Right lobe of liver (tissue), 6 donors: ENCODE results near the gene CLEC18A. TPM values are rescaled to one million over a fixed set of nuclear protein-coding genes. Genes with fewer than 3 reads are reported as not detected.

Experiments
- ATAC-seq, 4 donors: fragments of 200-7000 bp; cut with Tn5 transposase; one replicate each; pipeline ENCODE4 v1.9.1; 2020; ENCODE audit warnings: mild to moderate bottlenecking in 4 of 4, moderate library complexity in 4 of 4
- DNase-seq, 3 donors: peaks; one replicate each; pipeline ENCODE4 v3.0.0-alpha.2; 2020
- H3K27ac ChIP-seq, 3 donors: fragments of 200-600 bp; one replicate each; pipeline ENCODE4 v1.8.0; 2022
- H3K27me3 ChIP-seq, 2 donors: fragments of 200-600 bp; one replicate each; pipeline ENCODE4 v1.8.0; 2022
- H3K36me3 ChIP-seq, 4 donors: fragments of 200-600 bp; sonication (generic) in 1 of 4; one replicate each; pipeline versions ENCODE4 v1.5.1 to v1.8.0; 2017 to 2022; ENCODE audit warnings: control low read depth in 1 of 4
- H3K4me1 ChIP-seq, 4 donors: fragments of 200-600 bp; sonication (generic) in 1 of 4; one replicate each; pipeline versions ENCODE4 v1.5.1 to v1.8.0; 2017 to 2022; ENCODE audit warnings: control low read depth in 1 of 4
- H3K4me3 ChIP-seq, 3 donors: fragments of 200-600 bp; one replicate each; pipeline ENCODE4 v1.8.0; 2022
- H3K9me3 ChIP-seq, 4 donors: fragments of 200-600 bp; sonication (generic) in 1 of 4; one replicate each; pipeline versions ENCODE4 v1.5.1 to v1.8.0; 2017 to 2022; ENCODE audit warnings: control low read depth in 1 of 4
- POLR2A ChIP-seq: fragments of 450-650 bp; IDR thresholded peaks from one replicate; pipeline ENCODE4 v1.6.1; 2017; ENCODE audit warnings: antibody characterized with exemption, mild to moderate bottlenecking
- WGBS: methylation state at CpG from one replicate; pipeline ENCODE4 v1.1.6; 2018; ENCODE audit warnings: low coverage, low lambda C conversion rate; ENCODE audit not compliant: insufficient coverage; ENCODE audit errors: missing lambda C conversion rate; 5-methylcytosine and 5-hydroxymethylcytosine counted together
- intact Hi-C, 2 donors: fragments of 100-400 bp; cut with DNase I; formaldehyde crosslinking; loops; one replicate each; pipeline versions ENCODE4 v1.11.2 to v1.14.1; 2022
- total RNA-seq, 6 experiments: library from RNA; depleted of rRNA in 2 of 6; stranded (reverse); fragments of >200 nt in 2 of 6; fragmentation: NEBNext Ultra II Directional in 3 of 6; extraction: Animal tissue kit (Norgen Biotek cat#: 25700) in 3 of 6; gene quantifications; one replicate each; pipeline versions ENCODE4 v1.1.0 to v1.2.4, GENCODE V29; 2016 to 2023
- TF ChIP-seq, protein P1 (sequence below), 4 donors: fragments of 200-600 bp in 3 of 4; fragments of 450-650 bp in 1 of 4; IDR thresholded peaks; one replicate each; pipeline versions ENCODE4 v1.5.1 to v1.8.0; 2016 to 2022; ENCODE audit warnings: antibody characterized with exemption in 4 of 4, mild to moderate bottlenecking in 2 of 4
- donor health status: DM: no; HTN: yes; CAD: no.
- donor health status: DM: no; HTN: no; CAD: no.
- donor health status: DM: no; HTN: no; CAD: no.
- donor health status: DM: no; HTN: yes; CAD: no.
- donor health status: DM: no; HTN: yes; CAD: no.

Gene CLEC18A
- total RNA-seq, 6 experiments from 2014 or later, result 0.11 to 1.1 (median 0.79) TPM; not detected in 2

DNA sequence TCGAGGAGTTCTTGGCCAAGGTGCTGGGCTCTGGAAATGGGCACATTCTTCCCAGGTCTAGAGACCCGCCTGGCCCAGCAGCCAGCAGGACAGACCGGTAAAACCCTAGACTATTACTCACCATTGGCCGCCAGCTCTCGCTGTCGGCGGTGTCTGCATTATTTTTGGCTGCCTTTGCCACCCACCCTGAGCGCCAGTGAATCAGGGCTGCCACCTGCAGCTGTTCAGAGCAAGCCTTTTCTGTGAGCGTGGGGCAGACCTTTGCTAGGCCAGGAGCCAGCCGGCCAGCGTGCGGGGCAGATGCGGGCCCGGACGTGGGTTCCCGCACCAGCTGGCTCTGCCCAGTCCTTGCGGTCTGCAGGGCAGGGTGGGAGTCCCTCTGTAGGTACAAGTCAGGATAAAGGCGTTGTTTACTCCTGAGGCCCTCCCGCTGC, 15.8 kb upstream of the CLEC18A start:
- Histone ChIP-seq H3K4me3 (no peak overlapping the region), H3K9me3 (no peaks in the 10 kb centered on the region), H3K27ac (no peak overlapping the region), H3K27me3 (no peaks in the 10 kb centered on the region), H3K4me1 (no peaks in the 10 kb centered on the region), H3K36me3 (peaks cover 0 to 72% (median 8%) of the 10 kb centered on the region in 4 donors)
- WGBS, result 100% methylated on average over 2 of the region's 19 CpGs
- intact Hi-C loops, result no loop called here
- ATAC-seq, result no peak
- DNase-seq, result no peak
- TF ChIP-seq, protein P1, sequence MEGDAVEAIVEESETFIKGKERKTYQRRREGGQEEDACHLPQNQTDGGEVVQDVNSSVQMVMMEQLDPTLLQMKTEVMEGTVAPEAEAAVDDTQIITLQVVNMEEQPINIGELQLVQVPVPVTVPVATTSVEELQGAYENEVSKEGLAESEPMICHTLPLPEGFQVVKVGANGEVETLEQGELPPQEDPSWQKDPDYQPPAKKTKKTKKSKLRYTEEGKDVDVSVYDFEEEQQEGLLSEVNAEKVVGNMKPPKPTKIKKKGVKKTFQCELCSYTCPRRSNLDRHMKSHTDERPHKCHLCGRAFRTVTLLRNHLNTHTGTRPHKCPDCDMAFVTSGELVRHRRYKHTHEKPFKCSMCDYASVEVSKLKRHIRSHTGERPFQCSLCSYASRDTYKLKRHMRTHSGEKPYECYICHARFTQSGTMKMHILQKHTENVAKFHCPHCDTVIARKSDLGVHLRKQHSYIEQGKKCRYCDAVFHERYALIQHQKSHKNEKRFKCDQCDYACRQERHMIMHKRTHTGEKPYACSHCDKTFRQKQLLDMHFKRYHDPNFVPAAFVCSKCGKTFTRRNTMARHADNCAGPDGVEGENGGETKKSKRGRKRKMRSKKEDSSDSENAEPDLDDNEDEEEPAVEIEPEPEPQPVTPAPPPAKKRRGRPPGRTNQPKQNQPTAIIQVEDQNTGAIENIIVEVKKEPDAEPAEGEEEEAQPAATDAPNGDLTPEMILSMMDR (IDR thresholded peaks at IDR 0.05), result no peak
- no peak for TF ChIP-seq POLR2A

DNA sequence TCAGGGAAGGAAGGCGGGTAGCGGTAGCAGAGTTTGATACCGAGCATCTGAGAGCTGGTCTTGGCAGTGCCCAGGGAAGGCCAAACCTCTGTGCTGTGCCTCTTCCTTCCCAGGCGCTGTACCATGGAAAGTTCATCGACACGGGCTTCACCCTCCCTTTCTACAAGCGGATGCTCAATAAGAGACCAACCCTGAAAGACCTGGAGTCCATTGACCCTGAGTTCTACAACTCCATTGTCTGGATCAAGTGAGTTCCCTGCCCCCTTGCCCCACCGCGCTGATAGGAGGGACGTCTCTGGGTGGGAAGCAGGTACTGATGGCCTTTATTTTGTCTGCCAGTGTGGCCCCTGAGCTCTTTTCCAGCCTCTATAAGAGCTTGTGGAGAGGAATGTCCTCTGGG, 15.4 kb upstream of the CLEC18A start:
- no peak for DNase-seq
- H3K4me3 ChIP-seq, result no peak overlapping the region
- peaks cover 0 to 3% (median 1%) of the 10 kb centered on the region in 4 donors for H3K4me1 ChIP-seq
- WGBS, result 77% methylated on average over 8 of the region's 10 CpGs
- no peaks in the 10 kb centered on the region for H3K9me3 ChIP-seq
- intact Hi-C loops, result no loop called here
- no peak overlapping the region for H3K27ac ChIP-seq
- no peaks in the 10 kb centered on the region for H3K27me3 ChIP-seq
- TF ChIP-seq POLR2A, result no peak
- TF ChIP-seq, protein P1 (IDR thresholded peaks at IDR 0.05), result no peak
- no peak for ATAC-seq
- H3K36me3 ChIP-seq, result peaks cover 0 to 71% (median 8%) of the 10 kb centered on the region in 4 donors

DNA sequence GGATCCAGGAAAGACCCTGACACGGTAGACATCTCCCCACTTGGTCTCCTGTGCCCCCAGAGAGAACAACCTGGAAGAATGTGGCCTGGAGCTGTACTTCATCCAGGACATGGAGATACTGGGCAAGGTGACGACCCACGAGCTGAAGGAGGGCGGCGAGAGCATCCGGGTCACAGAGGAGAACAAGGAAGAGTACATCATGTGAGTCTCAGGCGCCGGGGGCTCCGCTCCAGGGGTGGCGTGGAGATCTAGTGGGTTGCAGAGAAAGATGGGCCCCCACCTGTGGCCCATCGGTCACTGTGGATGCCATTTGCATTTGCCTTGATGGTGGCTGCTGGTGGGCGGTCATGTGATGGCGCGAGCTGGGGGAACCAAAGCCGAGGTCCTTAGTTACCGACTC, 14.9 kb upstream of the CLEC18A start:
- DNase-seq (no peak), ATAC-seq (no peak)
- intact Hi-C loops, result no loop called here
- Histone ChIP-seq H3K9me3 (no peaks in the 10 kb centered on the region), H3K27me3 (no peaks in the 10 kb centered on the region), H3K36me3 (peaks cover 0 to 66% (median 8%) of the 10 kb centered on the region in 4 donors), H3K4me3 (no peak overlapping the region), H3K4me1 (peaks cover 0 to 8% (median 4%) of the 10 kb centered on the region in 4 donors), H3K27ac (no peak overlapping the region)
- TF ChIP-seq, protein P1 (IDR thresholded peaks at IDR 0.05), result no peak
- no peak for TF ChIP-seq POLR2A
- WGBS, result no CpG with 5 or more reads among the region's 16 CpGs

DNA sequence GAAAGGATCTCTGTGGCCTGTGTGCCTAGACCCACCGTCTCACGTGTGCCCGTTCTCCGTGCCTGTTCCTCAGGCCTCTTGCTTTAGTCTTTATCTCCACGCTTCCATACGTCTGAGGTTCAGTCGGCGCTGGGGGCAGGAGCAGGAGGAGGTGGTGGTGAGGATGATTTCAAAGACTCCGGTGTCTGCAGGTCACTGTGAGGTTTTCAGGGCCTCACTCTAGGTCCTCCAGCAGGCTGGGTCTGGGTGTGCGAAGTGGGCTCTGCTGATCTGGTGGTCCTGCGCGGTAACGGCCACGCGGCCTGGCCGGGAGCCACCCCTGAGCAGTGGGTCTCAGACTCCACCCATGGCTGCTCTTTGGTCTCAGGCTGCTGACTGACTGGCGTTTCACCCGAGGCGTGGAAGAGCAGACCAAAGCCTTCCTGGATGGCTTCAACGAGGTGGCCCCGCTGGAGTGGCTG, 14.4 kb upstream of the CLEC18A start:
- Histone ChIP-seq H3K4me1 (peaks cover 0 to 10% (median 4%) of the 10 kb centered on the region in 4 donors), H3K27ac (no peak overlapping the region), H3K27me3 (no peaks in the 10 kb centered on the region), H3K36me3 (peaks cover 0 to 62% (median 8%) of the 10 kb centered on the region in 4 donors), H3K4me3 (no peak overlapping the region), H3K9me3 (no peaks in the 10 kb centered on the region)
- DNase-seq, result no peak
- WGBS, result 97% methylated on average over 7 of the region's 21 CpGs
- ATAC-seq, result no peak
- no peak for TF ChIP-seq POLR2A
- TF ChIP-seq, protein P1 (IDR thresholded peaks at IDR 0.05), result no peak
- intact Hi-C loops, result no loop called here
